IMR-90 (cell line): ENCODE results near the gene INCENP. TPM values are rescaled to one million over a fixed set of nuclear protein-coding genes. Genes with fewer than 3 reads are reported as not detected.

ENCODE experiments used
- ATAC-seq: fragments of 200-7000 bp; cut with Tn5 transposase; 2 replicates; pipeline ENCODE4 v1.9.1; 2020; ENCODE audit warnings: low read depth, mild to moderate bottlenecking, moderate library complexity
- BruUV-seq: library from RNA; stranded (reverse); fragments of 400-500 nt; replicated peaks from 2 replicates; lab custom pipeline; 2021; lab: Mats Ljungman, UMichigan
- CTCF ChIA-PET: fragments of 300-600 bp; formaldehyde crosslinking; extraction: SDS; loops from one replicate; lab custom pipeline; 2021; ENCODE audit warnings: antibody characterized with exemption; lab: Yijun Ruan, JAX
- POLR2A ChIA-PET: fragments of 300-600 bp; sonication (Branson Sonifier 250); formaldehyde crosslinking; loops from one replicate; lab custom pipeline; 2022; ENCODE audit warnings: antibody characterized with exemption; ENCODE audit not compliant: unreplicated experiment; lab: Charles Lee
- DNase-seq: peaks from one replicate; pipeline ENCODE4 v3.0.0; 2013
- H2AFZ ChIP-seq: replicated peaks from 2 replicates; pipeline ENCODE3; 2013; ENCODE audit warnings: low read length, mild to moderate bottlenecking; ENCODE audit not compliant: poor library complexity
- H2AK5ac ChIP-seq: 2 replicates; pipeline ENCODE4 v1.6.1; 2013; ENCODE audit warnings: low read depth, low read length, inconsistent platforms
- H2AK9ac ChIP-seq: replicated peaks from 2 replicates; pipeline ENCODE3; 2013; ENCODE audit warnings: mild to moderate bottlenecking, low read depth, low read length, moderate library complexity; ENCODE audit not compliant: poor library complexity
- H2BK120ac ChIP-seq: 2 replicates; pipeline ENCODE4 v1.6.1; 2013; ENCODE audit warnings: low read depth, low read length, inconsistent platforms
- H2BK15ac ChIP-seq: 3 replicates; pipeline ENCODE4 v1.6.1; 2013; ENCODE audit warnings: low read depth, low read length, inconsistent platforms
- H2BK20ac ChIP-seq: 2 replicates; pipeline ENCODE4 v1.6.1; 2013; ENCODE audit warnings: low read depth, mild to moderate bottlenecking, inconsistent platforms, low read length, moderate library complexity
- H2BK5ac ChIP-seq: 2 replicates; pipeline ENCODE4 v1.6.1; 2013; ENCODE audit warnings: mild to moderate bottlenecking, low read depth, low read length, inconsistent platforms; ENCODE audit not compliant: poor library complexity, severe bottlenecking
- H3K14ac ChIP-seq: replicated peaks from 2 replicates; pipeline ENCODE4 v1.6.1; 2013; ENCODE audit warnings: low read depth, low read length, inconsistent platforms
- H3K18ac ChIP-seq: 2 replicates; pipeline ENCODE4 v1.6.1; 2013; ENCODE audit warnings: low read depth, low read length, control low read depth
- H3K23ac ChIP-seq: 2 replicates; pipeline ENCODE4 v1.6.1; 2013; ENCODE audit warnings: low read depth, low read length, inconsistent platforms
- H3K27ac ChIP-seq: 2 replicates; pipeline ENCODE4 v1.5.1; 2013; ENCODE audit warnings: mild to moderate bottlenecking, control low read depth, low read length; ENCODE audit not compliant: insufficient read depth
- H3K27me3 ChIP-seq: 2 replicates; pipeline ENCODE4 v1.6.1; 2013; ENCODE audit warnings: low read length; ENCODE audit not compliant: control insufficient read depth, insufficient read depth
- H3K36me3 ChIP-seq: 2 replicates; pipeline ENCODE4 v1.6.1; 2013; ENCODE audit warnings: low read length, mixed read lengths; ENCODE audit not compliant: control insufficient read depth, insufficient read depth
- H3K4ac ChIP-seq: 2 replicates; pipeline ENCODE4 v1.6.1; 2013; ENCODE audit warnings: low read depth, low read length, inconsistent platforms
- H3K4me1 ChIP-seq: 2 replicates; pipeline ENCODE4 v1.6.1; 2013; ENCODE audit warnings: low read length, mixed read lengths; ENCODE audit not compliant: control insufficient read depth, insufficient read depth
- H3K4me2 ChIP-seq: 2 replicates; pipeline ENCODE4 v1.6.1; 2013; ENCODE audit warnings: low read depth, mild to moderate bottlenecking, control low read depth, low read length, moderate library complexity
- H3K4me3 ChIP-seq: 2 replicates; pipeline ENCODE4 v1.5.1; 2013; ENCODE audit warnings: low read depth, mild to moderate bottlenecking, control low read depth, low read length, moderate library complexity; ENCODE audit not compliant: insufficient read depth
- H3K56ac ChIP-seq: 2 replicates; pipeline ENCODE4 v1.6.1; 2013; ENCODE audit warnings: low read length, inconsistent platforms; ENCODE audit not compliant: insufficient read depth; ENCODE audit errors: extremely low read depth
- H3K79me1 ChIP-seq, 2 experiments: 2 replicates each; pipeline ENCODE4 v1.6.1; 2013; ENCODE audit warnings: low read length in 2 of 2, inconsistent platforms in 1 of 2, low read depth in 1 of 2
- H3K9ac ChIP-seq: 2 replicates; pipeline ENCODE4 v1.6.1; 2013; ENCODE audit warnings: low read depth, low read length, control low read depth
- H3K9me1 ChIP-seq: 2 replicates; pipeline ENCODE4 v1.6.1; 2013; ENCODE audit warnings: low read length, inconsistent platforms; ENCODE audit not compliant: insufficient read depth
- H3K9me3 ChIP-seq: 2 replicates; pipeline ENCODE4 v1.6.1; 2013; ENCODE audit warnings: low read length; ENCODE audit not compliant: control insufficient read depth, insufficient read depth
- H4K20me1 ChIP-seq: 2 replicates; pipeline ENCODE4 v1.6.1; 2013; ENCODE audit warnings: low read length, inconsistent platforms; ENCODE audit not compliant: insufficient read depth
- H4K5ac ChIP-seq: 2 replicates; pipeline ENCODE4 v1.6.1; 2013; ENCODE audit warnings: mild to moderate bottlenecking, low read depth, low read length, control low read depth
- H4K8ac ChIP-seq, 2 experiments: 2 replicates each; pipeline ENCODE4 v1.6.1; 2013; ENCODE audit warnings: low read depth in 2 of 2, low read length in 2 of 2, control low read depth in 1 of 2, inconsistent platforms in 1 of 2
- H4K91ac ChIP-seq: 2 replicates; pipeline ENCODE4 v1.6.1; 2013; ENCODE audit warnings: low read depth, low read length, inconsistent platforms; ENCODE audit not compliant: insufficient read depth
- BHLHE40 ChIP-seq: fragments of 150-350 bp; IDR thresholded peaks from 2 replicates; pipeline ENCODE4 v1.6.1; 2016; ENCODE audit warnings: mild to moderate bottlenecking, low read depth, low read length
- CEBPB ChIP-seq: IDR thresholded peaks from 2 replicates; pipeline ENCODE4 v1.6.1; 2012; ENCODE audit warnings: low read depth, low read length, improper control_type of control experiment
- ELK1 ChIP-seq: fragments of 150-350 bp; IDR thresholded peaks from 2 replicates; pipeline ENCODE4 v1.6.1; 2016; ENCODE audit warnings: low read depth, mild to moderate bottlenecking, low read length, moderate library complexity, borderline replicate concordance
- FOS ChIP-seq: fragments of 150-350 bp; IDR thresholded peaks from 2 replicates; pipeline ENCODE4 v1.6.1; 2016; ENCODE audit warnings: low read depth, low read length
- MAFK ChIP-seq: IDR thresholded peaks from 2 replicates; pipeline ENCODE4 v1.6.1; 2012; ENCODE audit warnings: low read depth, low read length, improper control_type of control experiment
- MAZ ChIP-seq: IDR thresholded peaks from 2 replicates; pipeline ENCODE4 v1.6.1; 2012; ENCODE audit warnings: low read depth, mild to moderate bottlenecking, low read length, improper control_type of control experiment, moderate library complexity, borderline replicate concordance
- NFE2L2 ChIP-seq: fragments of 150-350 bp; IDR thresholded peaks from 2 replicates; pipeline ENCODE4 v1.6.1; 2016; ENCODE audit warnings: low read depth, mild to moderate bottlenecking, low read length
- RAD21 ChIP-seq: IDR thresholded peaks from 2 replicates; pipeline ENCODE4 v1.6.1; 2012; ENCODE audit warnings: low read length, improper control_type of control experiment
- RCOR1 ChIP-seq: IDR thresholded peaks from 2 replicates; pipeline ENCODE4 v1.6.1; 2012; ENCODE audit warnings: mild to moderate bottlenecking, low read length, improper control_type of control experiment; ENCODE audit not compliant: insufficient replicate concordance
- SMC3 ChIP-seq: fragments of 150-350 bp; IDR thresholded peaks from 2 replicates; pipeline ENCODE4 v1.6.1; 2016; ENCODE audit warnings: low read depth, mild to moderate bottlenecking, antibody characterized with exemption, low read length, moderate library complexity
- WGBS, 2 experiments: methylation state at CpG; one replicate each; pipeline versions ENCODE4 v1.1.5 to v1.1.7; 2013; ENCODE audit warnings: missing lambda C conversion rate in 2 of 2; ENCODE audit not compliant: insufficient read length in 1 of 2; ENCODE audit errors: extremely low coverage in 2 of 2; 5-methylcytosine and 5-hydroxymethylcytosine counted together
- dilution Hi-C: fragments of 300-500 bp; cut with HindIII; formaldehyde crosslinking; loops from one replicate; pipeline ENCODE4 v1.14.3; 2018; ENCODE audit warnings: low sequenced_read_pairs; ENCODE audit not compliant: unreplicated experiment
- in situ Hi-C: fragments of 300-500 bp; cut with MboI; formaldehyde crosslinking; loops from 3 replicates; pipeline ENCODE4 v1.14.3; 2019; ENCODE audit warnings: low sequenced_read_pairs, inconsistent platforms, mixed read lengths
- intact Hi-C: fragments of 100-400 bp; cut with micrococcal nuclease; formaldehyde crosslinking; loops from 2 replicates; pipeline ENCODE4 v1.10.0; 2022
- polyA plus RNA-seq, 3 experiments: library from polyadenylated mRNA; depleted of rRNA; stranded (reverse); fragments of >200 nt; gene quantifications; 2 replicates each; pipeline ENCODE4 v1.2.3, GENCODE V29; 2012; ENCODE audit warnings: low replicate concordance in 1 of 3
- total RNA-seq: library from RNA; depleted of rRNA; stranded (reverse); fragments of >200 nt; gene quantifications from 2 replicates; pipeline ENCODE4 v1.2.3, GENCODE V29; 2012
- TF ChIP-seq, protein P1 (sequence below): fragments of 150-350 bp; IDR thresholded peaks from 2 replicates; pipeline ENCODE4 v1.6.1; 2017; ENCODE audit warnings: mild to moderate bottlenecking, antibody characterized with exemption, low read length, low read depth

Gene INCENP
- total and polyA plus RNA-seq, 2 of the 4 experiments (the other 2 are of a cell fraction), result 18.6 to 23.8 TPM

DNA sequence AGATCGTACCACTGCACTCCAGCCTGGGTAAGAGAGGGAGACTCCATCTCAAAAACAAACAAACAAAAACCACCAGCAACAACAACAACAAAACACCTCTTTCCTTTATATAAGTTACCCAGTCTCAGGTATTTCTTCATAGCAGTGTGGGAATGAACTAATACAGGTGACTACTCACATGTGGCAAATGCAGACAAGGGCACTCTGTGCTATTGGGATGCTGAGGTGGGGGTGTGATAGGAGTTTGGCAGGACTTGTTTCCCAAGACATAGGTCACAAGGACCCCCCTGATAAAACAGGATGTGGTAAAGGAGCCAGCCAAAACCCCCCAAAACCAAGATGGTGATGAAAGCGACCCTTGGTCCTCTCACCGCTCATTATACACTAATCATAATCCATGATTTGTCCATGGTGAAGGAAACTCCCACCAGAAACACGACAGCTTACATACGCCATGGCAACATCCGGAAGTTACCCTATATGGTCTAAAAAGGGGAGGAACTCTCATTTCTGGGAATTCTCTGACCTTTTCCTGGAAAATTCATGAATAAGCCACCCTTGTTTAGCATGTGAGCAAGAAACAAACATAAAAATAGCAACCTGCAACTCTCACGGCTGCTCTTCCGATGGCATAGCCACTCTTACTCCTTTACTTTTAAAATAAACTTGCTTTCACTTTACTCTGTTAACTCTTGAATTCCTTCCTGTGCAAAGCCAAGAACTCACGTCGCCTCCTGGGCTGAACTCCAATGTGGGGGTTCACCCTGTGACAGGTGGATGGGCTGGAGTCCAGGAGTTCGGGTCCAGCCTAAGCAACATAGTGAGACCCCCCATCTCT, 18.8 kb upstream of the INCENP start:
- POLR2A ChIA-PET, result no interaction called here
- intact Hi-C loops, result no loop called here

More for the DNA sequence above, 18.8 kb upstream of the INCENP start:
- Histone ChIP-seq H3K23ac (peak overlapping the region; percentile 75; the same call in 1 of the 2 replicates), H2AFZ (peak overlapping the region; percentile 84), H2AK9ac (peak overlapping the region; percentile 94), H3K79me1 (peaks cover 0 to 3% of the 10 kb centered on the region in 2 experiments; a peak in 1 of 4 replicates), H4K20me1 (no peaks in the 10 kb centered on the region), H3K4ac (peak overlapping the region; percentile 84), H3K9me1 (0 out of 2 replicates have a peak, but pooled peaks cover 11% of the 10 kb centered on the region), H2BK20ac (peak overlapping the region; percentile 92), H3K9me3 (no peaks in the 10 kb centered on the region), H2BK15ac (peak overlapping the region; percentile 96; the same call in 1 of the 3 replicates), H2AK5ac (peak overlapping the region; percentile 40; the same call in 1 of the 2 replicates), H3K18ac (peak overlapping the region; percentile 48; the same call in 1 of the 2 replicates), H2BK120ac (peak overlapping the region; percentile 91), H2BK5ac (peak overlapping the region; percentile 70), H3K4me1 (peaks cover 12% of the 10 kb centered on the region), H4K91ac (peak overlapping the region; percentile 17; the same call in 1 of the 2 replicates), H4K5ac (peak overlapping the region; percentile 77), H3K14ac (peak overlapping the region; percentile 93), H3K27me3 (no peaks in the 10 kb centered on the region), H3K9ac (no peak overlapping the region), H3K4me2 (peak overlapping the region; percentile 90), H3K27ac (peak overlapping the region; percentile 54; the same call in 1 of the 2 replicates), H3K36me3 (no peaks in the 10 kb centered on the region), H3K56ac (no peak overlapping the region), H3K4me3 (peak overlapping the region; percentile 18; the same call in 1 of the 2 replicates), H4K8ac (peak overlapping the region in 1 of 2 experiments; percentile 81; a peak in 2 of 4 replicates)
- peak; percentile 38 for ATAC-seq
- dilution Hi-C loops (no loop called here), in situ Hi-C loops (loop anchor here (5.0 to 10.0 kb wide), 2 partner anchors 208 to 310 kb away; partner anchors contain the start of genes FEN1 and TMEM258)
- BruUV-seq, result no TSS peak
- DNase-seq, result peak; percentile 61
- TF ChIP-seq NFE2L2 (no peak), RAD21 (no peak), ELK1 (peak; percentile 92; the same call in 1 of the 2 replicates), FOS (no peak), MAZ (no peak), BHLHE40 (0 out of 2 replicates have a peak, but pooled peaks have one; percentile 14), SMC3 (no peak), CEBPB (no peak), MAFK (no peak), RCOR1 (no peak)
- TF ChIP-seq, protein P1, sequence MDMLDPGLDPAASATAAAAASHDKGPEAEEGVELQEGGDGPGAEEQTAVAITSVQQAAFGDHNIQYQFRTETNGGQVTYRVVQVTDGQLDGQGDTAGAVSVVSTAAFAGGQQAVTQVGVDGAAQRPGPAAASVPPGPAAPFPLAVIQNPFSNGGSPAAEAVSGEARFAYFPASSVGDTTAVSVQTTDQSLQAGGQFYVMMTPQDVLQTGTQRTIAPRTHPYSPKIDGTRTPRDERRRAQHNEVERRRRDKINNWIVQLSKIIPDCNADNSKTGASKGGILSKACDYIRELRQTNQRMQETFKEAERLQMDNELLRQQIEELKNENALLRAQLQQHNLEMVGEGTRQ, result no peak
- 0% methylated on average over 2 of the region's 11 CpGs; no CpG with 5 or more reads in 1 of the 2 experiments for WGBS, 2 experiments
- CTCF ChIA-PET, result interaction anchor here (4.8 kb wide), 1 partner anchor 23 kb away, joined by 38 read pairs; no protein-coding TSS in a partner anchor
